Measurements from ENCODE around the gene MUC4. TPM values are rescaled to one million over a fixed set of nuclear protein-coding genes. Genes with fewer than 3 reads are reported as not detected.

MUC4 gene
- total and polyA plus RNA-seq, 7 donors: under 0.01 to 195 (median 7.4) TPM; not detected in 1

- Histone ChIP-seq H3K27me3 (no peaks in the 10 kb centered on the region), H3K36me3 (no peaks in the 10 kb centered on the region), H3K4me3 (no peak overlapping the region), H3K4me1 (peaks cover 0 to 6% (median 0%) of the 10 kb centered on the region in 4 donors), H3K27ac (no peak overlapping the region), H3K9me3 (no peaks in the 10 kb centered on the region)
- DNase-seq: no peak
- intact Hi-C loops (cut with DNase I): no loop called here
- no peak for TF ChIP-seq CTCF (IDR thresholded peaks at IDR 0.05)
- TF ChIP-seq POLR2A (IDR thresholded peaks at IDR 0.05): no peak
- TF ChIP-seq EP300 (IDR thresholded peaks at IDR 0.05): no peak
- no peak for TF ChIP-seq POLR2AphosphoS5 (IDR thresholded peaks at IDR 0.05)
- WGBS, 2 donors: 80 to 88% methylated on average over 24 of the region's 24 CpGs
Measured at GRCh38 chr3:195847055-195847950, 35.6 kb upstream of the MUC4 start.

- 90 to 95% methylated on average over 6 of the region's 6 CpGs for WGBS, 2 donors
- Histone ChIP-seq H3K9me3 (no peaks in the 10 kb centered on the region), H3K27ac (no peak overlapping the region), H3K4me1 (no peaks in the 10 kb centered on the region), H3K4me3 (no peak overlapping the region), H3K27me3 (no peaks in the 10 kb centered on the region), H3K36me3 (no peaks in the 10 kb centered on the region)
- TF ChIP-seq POLR2A (IDR thresholded peaks at IDR 0.05) (no peak), POLR2AphosphoS5 (IDR thresholded peaks at IDR 0.05) (no peak), CTCF (IDR thresholded peaks at IDR 0.05) (no peak), EP300 (IDR thresholded peaks at IDR 0.05) (no peak)
- intact Hi-C loops (cut with DNase I): no loop called here
- DNase-seq: no peak
Measured at GRCh38 chr3:195845483-195845882, 33.8 kb upstream of the MUC4 start.

- H3K27me3 ChIP-seq: peaks cover 0 to 2% (median 0%) of the 10 kb centered on the region in 3 donors
- no peak overlapping the region for H3K4me3 ChIP-seq
- H3K36me3 ChIP-seq: no peaks in the 10 kb centered on the region
- no peaks in the 10 kb centered on the region for H3K4me1 ChIP-seq
- TF ChIP-seq POLR2A (IDR thresholded peaks at IDR 0.05) (no peak), EP300 (IDR thresholded peaks at IDR 0.05) (no peak), POLR2AphosphoS5 (IDR thresholded peaks at IDR 0.05) (no peak), CTCF (IDR thresholded peaks at IDR 0.05) (no peak)
- no peaks in the 10 kb centered on the region for H3K9me3 ChIP-seq
- no peak overlapping the region for H3K27ac ChIP-seq
- intact Hi-C loops (cut with DNase I): no loop called here
- 85 to 88% methylated on average over 7 of the region's 7 CpGs for WGBS, 2 donors
- DNase-seq: no peak
Measured at GRCh38 chr3:195844671-195845218, 33.0 kb upstream of the MUC4 start.

- Histone ChIP-seq H3K27me3 (peaks cover 0 to 7% (median 0%) of the 10 kb centered on the region in 3 donors), H3K27ac (no peak overlapping the region), H3K9me3 (no peaks in the 10 kb centered on the region), H3K4me1 (no peaks in the 10 kb centered on the region), H3K4me3 (no peak overlapping the region), H3K36me3 (no peaks in the 10 kb centered on the region)
- no peak for TF ChIP-seq CTCF (IDR thresholded peaks at IDR 0.05)
- TF ChIP-seq POLR2A (IDR thresholded peaks at IDR 0.05): no peak
- TF ChIP-seq POLR2AphosphoS5 (IDR thresholded peaks at IDR 0.05): no peak
- TF ChIP-seq EP300 (IDR thresholded peaks at IDR 0.05): no peak
- DNase-seq: no peak
- WGBS, 2 donors: 81 to 88% methylated on average over 19 of the region's 19 CpGs
- intact Hi-C loops (cut with DNase I): no loop called here
Measured at GRCh38 chr3:195839260-195840010, 27.7 kb upstream of the MUC4 start.
